Adrenal gland (tissue), 12 donors: ENCODE measurements around the gene ABHD11. TPM values are rescaled to one million over a fixed set of nuclear protein-coding genes. Genes with fewer than 3 reads are reported as not detected.

Experiments used
- DNase-seq, 7 donors: peaks; one replicate each; pipeline ENCODE4 v3.0.0-alpha.2; 2019 to 2020
- H3K27ac ChIP-seq, 5 donors: fragments of 200-600 bp; sonication (generic) in 4 of 5; 1 replicate in 3 of 5; 2 replicates in 2 of 5; pipeline versions ENCODE4 v1.5.1 to v1.8.0; 2016 to 2020; ENCODE audit warnings: mild to moderate bottlenecking in 1 of 5
- H3K27me3 ChIP-seq: fragments of 200-600 bp; 2 replicates; pipeline ENCODE4 v1.8.0; 2021
- H3K36me3 ChIP-seq, 2 donors: fragments of 200-600 bp; replicated peaks in 1 of 2; 1 replicate in 1 of 2; 2 replicates in 1 of 2; pipeline versions ENCODE4 v1.5.1 to v1.8.0; 2018 to 2022
- H3K4me1 ChIP-seq, 2 donors: fragments of 200-600 bp; replicated peaks in 1 of 2; 1 replicate in 1 of 2; 2 replicates in 1 of 2; pipeline versions ENCODE4 v1.5.1 to v1.8.0; 2018 to 2021
- H3K4me3 ChIP-seq, 4 donors: fragments of 200-600 bp; sonication (generic) in 3 of 4; one replicate each; pipeline ENCODE4 v1.5.1; 2016 to 2018
- H3K9me3 ChIP-seq, 3 donors: fragments of 200-600 bp; sonication (generic) in 1 of 3; replicated peaks in 1 of 3; 1 replicate in 2 of 3; 2 replicates in 1 of 3; pipeline versions ENCODE4 v1.5.1 to v1.8.0; 2016 to 2021
- CTCF ChIP-seq, 6 experiments: fragments of 450-650 bp in 4 of 6; fragments of 200-600 bp in 2 of 6; sonication (generic) in 1 of 6; IDR thresholded peaks; 1 replicate in 5 of 6; 2 replicates in 1 of 6; pipeline versions ENCODE4 v1.5.1 to v1.8.0; 2016 to 2021; ENCODE audit warnings: antibody characterized with exemption in 6 of 6, mild to moderate bottlenecking in 2 of 6, moderate library complexity in 1 of 6
- POLR2A ChIP-seq, 2 donors: fragments of 450-650 bp; IDR thresholded peaks; one replicate each; pipeline ENCODE4 v1.6.1; 2017; ENCODE audit warnings: antibody characterized with exemption in 2 of 2, mild to moderate bottlenecking in 2 of 2, moderate library complexity in 1 of 2
- WGBS, 4 donors: extraction: QIAGEN DNeasy Blood & Tissue Kit in 2 of 4; methylation state at CpG; one replicate each; pipeline versions ENCODE4 v1.1.5 to v1.1.7; 2013 to 2017; 5-methylcytosine and 5-hydroxymethylcytosine counted together
- intact Hi-C, 2 donors: fragments of 100-400 bp; cut with DNase I; formaldehyde crosslinking; loops; one replicate each; pipeline versions ENCODE4 v1.14.1 to v1.15.0; 2022 to 2023
- polyA plus RNA-seq, 3 donors: library from polyadenylated mRNA; stranded (reverse); fragments of 200-250 nt in 2 of 3; fragments of 350-450 nt in 1 of 3; fragmentation: Illumina TruSeq in 1 of 3; extraction: RNeasy Lipid Tissue Mini Kit (QIAGEN cat#74804) in 1 of 3; gene quantifications; one replicate each; pipeline ENCODE4 v1.2.3, GENCODE V29; 2013 to 2014
- total RNA-seq, 9 donors: library from RNA; depleted of rRNA in 4 of 9; stranded (reverse); fragments of >200 nt in 4 of 9; fragments of 120-200 nt in 1 of 9; fragmentation: NEBNext Ultra II Directional in 1 of 9; extraction: Animal tissue kit (Norgen Biotek cat#: 25700) in 1 of 9; gene quantifications; one replicate each; pipeline versions ENCODE4 v1.1.0 to v1.2.4, GENCODE V29; 2013 to 2023
- donor health status: healthy with polysubstance abuse.
- donor health status: Bipolar disorder and iron deficiency.
- donor health status: DM: yes; HTN: yes; CAD: no.
- donor health status: DM: no; HTN: no; CAD: no.
- donor health status: DM: no; HTN: no; CAD: no.
- donor health status: DM: yes; HTN: yes; CAD: no.

The ABHD11 gene
- total and polyA plus RNA-seq, 12 donors: 13.0 to 41.6 (median 18.4) TPM

- H3K4me1 ChIP-seq: no peaks in the 10 kb centered on the region
- no peak overlapping the region for H3K4me3 ChIP-seq
- H3K27ac ChIP-seq: no peak overlapping the region
- no peak for TF ChIP-seq CTCF (IDR thresholded peaks at IDR 0.05)
- TF ChIP-seq POLR2A (IDR thresholded peaks at IDR 0.05): no peak
- H3K36me3 ChIP-seq: no peaks in the 10 kb centered on the region
- no peaks in the 10 kb centered on the region for H3K27me3 ChIP-seq
- intact Hi-C loops: no loop called here
- DNase-seq: no peak
- 88 to 96% (median 91%) methylated on average over 5 to 16 of the region's 16 CpGs for WGBS, 4 donors
- no peaks in the 10 kb centered on the region for H3K9me3 ChIP-seq
These were observed 29.5 kb downstream of the ABHD11 start for GRCh38 chr7:73708961-73709549.

- TF ChIP-seq POLR2A (IDR thresholded peaks at IDR 0.05) (no peak), CTCF (IDR thresholded peaks at IDR 0.05) (no peak)
- 68 to 81% (median 74%) methylated on average over 6 to 15 of the region's 15 CpGs for WGBS, 4 donors
- Histone ChIP-seq H3K4me1 (no peaks in the 10 kb centered on the region), H3K36me3 (no peaks in the 10 kb centered on the region), H3K27me3 (no peaks in the 10 kb centered on the region), H3K27ac (no peak overlapping the region), H3K9me3 (no peaks in the 10 kb centered on the region), H3K4me3 (no peak overlapping the region)
- intact Hi-C loops: no loop called here
- DNase-seq: peak in 2 of 7 donors; percentile 21 to 90
These were observed 31.5 kb downstream of the ABHD11 start for GRCh38 chr7:73707045-73707631.

DNA sequence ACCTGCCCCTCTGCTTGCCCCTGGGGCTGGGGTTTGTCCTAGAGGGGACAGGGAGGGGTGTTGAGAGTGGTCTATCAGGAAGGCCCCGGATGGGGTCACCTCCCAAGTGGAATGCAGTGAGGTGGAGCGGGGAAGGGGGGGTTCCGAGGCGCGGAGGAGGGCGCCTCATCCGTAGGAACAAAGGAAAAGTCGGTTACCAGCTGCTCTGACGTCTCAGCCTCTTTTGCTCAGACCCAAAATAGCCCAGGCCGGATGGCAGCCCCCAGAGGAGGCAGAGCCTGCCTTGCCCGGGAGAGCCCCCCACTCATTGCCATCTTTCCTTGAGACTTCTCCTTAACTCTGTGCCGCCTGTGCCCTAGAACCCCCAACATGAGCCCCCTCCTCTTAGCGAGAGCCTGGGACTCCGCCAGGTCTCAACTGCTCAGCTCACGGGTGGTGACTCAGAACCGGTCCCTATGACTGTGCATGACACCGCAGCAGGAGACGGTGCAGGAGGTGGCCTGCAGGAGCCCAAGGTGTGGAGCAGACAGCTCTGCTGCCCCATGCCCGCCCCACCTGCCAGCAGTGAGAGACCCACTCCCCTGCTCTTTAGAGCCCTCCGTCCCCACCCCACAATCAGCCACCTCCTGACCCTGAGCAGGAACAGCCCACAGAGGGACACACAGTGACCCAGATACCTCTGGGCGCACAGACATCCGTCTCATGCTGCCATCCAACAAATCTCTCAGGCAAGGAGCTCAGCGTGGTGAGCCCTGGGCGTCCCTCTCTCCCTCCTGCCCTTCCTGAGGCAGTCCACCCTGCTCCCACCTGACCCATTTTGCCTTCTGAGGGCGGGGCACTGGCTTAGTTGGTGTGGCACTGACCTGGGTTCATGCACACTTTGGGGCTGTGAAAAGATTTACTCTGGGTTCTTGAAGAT, 32.2 kb downstream of the ABHD11 start:
- WGBS, 4 donors: 47 to 78% (median 73%) methylated on average over 18 to 25 of the region's 25 CpGs
- no peak overlapping the region for H3K4me3 ChIP-seq
- no peaks in the 10 kb centered on the region for H3K27me3 ChIP-seq
- no peaks in the 10 kb centered on the region for H3K36me3 ChIP-seq
- no peaks in the 10 kb centered on the region for H3K4me1 ChIP-seq
- no peak overlapping the region for H3K27ac ChIP-seq
- intact Hi-C loops: no loop called here
- peak in 1 of 7 donors; percentile 55 for DNase-seq
- no peaks in the 10 kb centered on the region for H3K9me3 ChIP-seq
- TF ChIP-seq POLR2A (IDR thresholded peaks at IDR 0.05) (no peak), CTCF (IDR thresholded peaks at IDR 0.05) (no peak)

DNA sequence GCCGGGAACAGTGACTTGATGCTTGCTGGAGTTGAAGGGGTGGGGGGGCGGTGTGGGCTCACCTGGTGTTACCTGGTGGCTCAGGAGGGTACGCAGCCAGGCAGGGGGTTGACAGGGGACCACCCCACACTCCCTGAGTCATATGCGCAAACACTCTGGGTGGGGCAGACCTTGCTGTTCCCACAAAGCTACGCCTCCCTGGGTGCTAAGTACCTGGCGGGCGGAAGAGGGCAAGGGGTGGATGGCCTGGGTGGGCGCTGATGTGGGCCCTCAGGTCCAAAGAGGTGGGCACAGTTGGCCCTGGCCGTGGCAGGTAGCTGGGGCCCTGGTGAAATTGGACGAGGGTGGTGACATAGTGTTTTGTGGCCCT, 33.1 kb downstream of the ABHD11 start:
- intact Hi-C loops: no loop called here
- TF ChIP-seq CTCF (IDR thresholded peaks at IDR 0.05): no peak
- TF ChIP-seq POLR2A (IDR thresholded peaks at IDR 0.05): no peak
- no peak overlapping the region for H3K4me3 ChIP-seq
- H3K27me3 ChIP-seq: no peaks in the 10 kb centered on the region
- H3K9me3 ChIP-seq: no peaks in the 10 kb centered on the region
- H3K36me3 ChIP-seq: no peaks in the 10 kb centered on the region
- DNase-seq: no peak
- no peak overlapping the region for H3K27ac ChIP-seq
- 89 to 96% (median 92%) methylated on average over 10 of the region's 10 CpGs for WGBS, 4 donors
- H3K4me1 ChIP-seq: no peaks in the 10 kb centered on the region
